AG09319 (cell line): ENCODE data around the gene GSK3B.

Experiments used
- DNase-seq: peaks from one replicate; pipeline ENCODE4 v3.0.0-alpha.2; 2010; ENCODE audit warnings: low read depth; ENCODE audit errors: extremely low read depth
- CTCF ChIP-seq: IDR thresholded peaks from 2 replicates; pipeline ENCODE4 v1.5.1; 2011; ENCODE audit warnings: low read depth, mild to moderate bottlenecking, inconsistent platforms, low read length, moderate library complexity

The GSK3B gene

GRCh38 chr3:119937229-119937628 is 157.0 kb downstream of the GSK3B start:
- DNase-seq = no peak
- no peak for TF ChIP-seq CTCF

GRCh38 chr3:119934249-119934648 is 160.0 kb downstream of the GSK3B start:
- DNase-seq = no peak
- no peak for TF ChIP-seq CTCF

- DNase-seq = no peak
- TF ChIP-seq CTCF = no peak
Measured at GRCh38 chr3:119933207-119933606, 161.0 kb downstream of the GSK3B start.

- no peak for DNase-seq
- TF ChIP-seq CTCF = no peak
Measured at GRCh38 chr3:119930286-119930685, 164.0 kb downstream of the GSK3B start.

GRCh38 chr3:119927190-119927589 is 167.1 kb downstream of the GSK3B start:
- DNase-seq = no peak
- no peak for TF ChIP-seq CTCF

- no peak for DNase-seq
- no peak for TF ChIP-seq CTCF
Measured at GRCh38 chr3:119924111-119925094, 169.8 kb downstream of the GSK3B start.
